GM18498 (cell line): ENCODE results near the gene GYG2.
"Not testable (repeated sequence)": the region's sequence is repeated elsewhere in the genome, so short reads cannot be mapped to it uniquely, and the experiment has no call there.

Experiments used
- ATAC-seq: cut with Tn5 transposase; IDR thresholded peaks from one replicate; pipeline ENCODE4 v1.9.1; 2021; ENCODE audit warnings: mild to moderate bottlenecking, moderate library complexity; ENCODE audit not compliant: unreplicated experiment

GYG2 gene

GRCh38 chrX:2898846-2899512 lies 70.2 kb downstream of the GYG2 start:
- ATAC-seq = no peak

- ATAC-seq = no peak
These were observed 72.8 kb downstream of the GYG2 start for GRCh38 chrX:2901367-2902036.

- no peak for ATAC-seq
These were observed 74.1 kb downstream of the GYG2 start for GRCh38 chrX:2902841-2903240.

GRCh38 chrX:2903366-2903765 lies 74.6 kb downstream of the GYG2 start:
- ATAC-seq = no peak

GRCh38 chrX:2907295-2907694 lies 78.6 kb downstream of the GYG2 start:
- ATAC-seq = no peak

- ATAC-seq = no peak
These were observed 79.5 kb downstream of the GYG2 start for GRCh38 chrX:2908125-2908685.

- ATAC-seq = no peak
These were observed 81.4 kb downstream of the GYG2 start for GRCh38 chrX:2910109-2910508.

GRCh38 chrX:2913118-2913517 lies 84.4 kb downstream of the GYG2 start:
- ATAC-seq = no peak

- ATAC-seq = no peak
These were observed 89.0 kb downstream of the GYG2 start for GRCh38 chrX:2917767-2918166.

GRCh38 chrX:2921193-2921592 lies 92.5 kb downstream of the GYG2 start:
- no peak for ATAC-seq

GRCh38 chrX:2921750-2922149 lies 93.0 kb downstream of the GYG2 start:
- no peak for ATAC-seq

GRCh38 chrX:2924151-2924550 lies 95.4 kb downstream of the GYG2 start:
- ATAC-seq = no peak

GRCh38 chrX:2926255-2926654 lies 97.5 kb downstream of the GYG2 start:
- ATAC-seq = not testable (repeated sequence)

GRCh38 chrX:2926664-2927275 lies 98.0 kb downstream of the GYG2 start:
- ATAC-seq = no peak

GRCh38 chrX:2928191-2928582 lies 99.5 kb downstream of the GYG2 start:
- no peak for ATAC-seq

GRCh38 chrX:2928583-2929434 lies 100.1 kb downstream of the GYG2 start, which contains the start of gene ARSD:
Gene ARSD, minus strand, starts transcription at chrX:2929339. Its CDS starts 64 bp downstream, at chrX:2929275.
- ATAC-seq = peak; percentile 97

- ATAC-seq = no peak
These were observed 102.4 kb downstream of the GYG2 start for GRCh38 chrX:2931155-2931554.

- ATAC-seq = no peak
These were observed 102.9 kb downstream of the GYG2 start for GRCh38 chrX:2931612-2932011.
